HEK293 (cell line): ENCODE measurements around the gene KYAT1.

Experiments used
- CTCF ChIA-PET: fragments of 350-600 bp; formaldehyde crosslinking; extraction: SDS; loops from one replicate; lab custom pipeline; 2021; ENCODE audit warnings: antibody characterized with exemption; lab: Yijun Ruan, JAX
- POLR2A ChIA-PET: fragments of 300-600 bp; formaldehyde crosslinking; extraction: SDS; loops from one replicate; lab custom pipeline; 2020; ENCODE audit warnings: antibody characterized with exemption, inconsistent platforms; lab: Yijun Ruan, JAX
- H3K27ac ChIP-seq: fragments of 200-500 bp; sonication (Bioruptor generic); 2 replicates; pipeline ENCODE4 v1.5.1; 2014; ENCODE audit warnings: low read depth, low read length, control low read depth, inconsistent platforms; ENCODE audit errors: extremely low read depth
- H3K36me3 ChIP-seq, 2 experiments: fragments of 200-500 bp in 1 of 2; sonication (Bioruptor generic) in 1 of 2; 1 replicate in 1 of 2; 2 replicates in 1 of 2; pipeline ENCODE4 v1.5.1; 2014 to 2017; ENCODE audit warnings: inconsistent platforms in 2 of 2, low read length in 2 of 2; ENCODE audit not compliant: control insufficient read depth in 2 of 2, insufficient read depth in 1 of 2
- H3K4me1 ChIP-seq: fragments of 200-500 bp; sonication (Bioruptor generic); 2 replicates; pipeline ENCODE4 v1.5.1; 2014; ENCODE audit warnings: mild to moderate bottlenecking, low read length, inconsistent platforms; ENCODE audit not compliant: control insufficient read depth, insufficient read depth
- H3K4me3 ChIP-seq: 2 replicates; pipeline ENCODE4 v1.5.1; 2011; ENCODE audit warnings: low read depth, mild to moderate bottlenecking, control low read depth, low read length, moderate library complexity
- H3K9me3 ChIP-seq: fragments of 200-500 bp; sonication (Bioruptor generic); 2 replicates; pipeline ENCODE4 v1.5.1; 2014; ENCODE audit warnings: low read depth, low read length, inconsistent platforms; ENCODE audit not compliant: control insufficient read depth, insufficient read depth
- GLI2 ChIP-seq: fragments of 450-650 bp; formaldehyde crosslinking; IDR thresholded peaks from 2 replicates; pipeline ENCODE4; 2017; ENCODE audit warnings: missing biosample characterization, missing genetic modification characterization, low read depth, borderline replicate concordance
- GLI4 ChIP-seq: fragments of 450-650 bp; formaldehyde crosslinking; IDR thresholded peaks from 2 replicates; pipeline ENCODE4 v1.5.1; 2016; ENCODE audit warnings: missing biosample characterization, missing genetic modification characterization
- GLIS1 ChIP-seq: fragments of 450-650 bp; formaldehyde crosslinking; IDR thresholded peaks from 2 replicates; pipeline ENCODE4 v1.5.1; 2016; ENCODE audit warnings: missing biosample characterization, missing genetic modification characterization
- IKZF3 ChIP-seq: fragments of 450-650 bp; IDR thresholded peaks from 2 replicates; pipeline ENCODE4 v1.5.0; 2018; ENCODE audit warnings: missing biosample characterization, mild to moderate bottlenecking, missing genetic modification characterization, moderate library complexity
- KLF10 ChIP-seq: fragments of 450-650 bp; IDR thresholded peaks from 2 replicates; pipeline ENCODE4 v1.5.1; 2018; ENCODE audit warnings: missing biosample characterization, mild to moderate bottlenecking, missing genetic modification characterization
- MEIS1 ChIP-seq: sonication (generic); formaldehyde crosslinking; IDR thresholded peaks from 2 replicates; pipeline ENCODE4 v1.8.1; 2022; ENCODE audit warnings: missing genetic modification reagents, mild to moderate bottlenecking, borderline replicate concordance
- OVOL3 ChIP-seq: fragments of 450-650 bp; formaldehyde crosslinking; IDR thresholded peaks from 2 replicates; pipeline ENCODE4 v1.5.1; 2016; ENCODE audit warnings: missing biosample characterization, missing genetic modification characterization
- WT1 ChIP-seq: fragments of 450-650 bp; formaldehyde crosslinking; IDR thresholded peaks from 2 replicates; pipeline ENCODE4 v1.5.1; 2016; ENCODE audit warnings: missing biosample characterization, missing genetic modification characterization
- ZBTB44 ChIP-seq: fragments of 450-650 bp; IDR thresholded peaks from 2 replicates; pipeline ENCODE4 v1.5.1; 2018; ENCODE audit warnings: missing biosample characterization, mild to moderate bottlenecking, missing genetic modification characterization
- ZBTB8A ChIP-seq: fragments of 450-650 bp; formaldehyde crosslinking; IDR thresholded peaks from 2 replicates; pipeline ENCODE4 v1.5.1; 2016; ENCODE audit warnings: missing biosample characterization, missing genetic modification characterization
- ZFP69B ChIP-seq: fragments of 450-650 bp; formaldehyde crosslinking; IDR thresholded peaks from 2 replicates; pipeline ENCODE4 v1.5.1; 2016; ENCODE audit warnings: missing biosample characterization, missing genetic modification characterization
- ZNF114 ChIP-seq: fragments of 450-650 bp; formaldehyde crosslinking; IDR thresholded peaks from 2 replicates; pipeline ENCODE4 v1.5.0; 2017; ENCODE audit warnings: missing biosample characterization, missing genetic modification characterization
- ZNF132 ChIP-seq: fragments of 450-650 bp; formaldehyde crosslinking; IDR thresholded peaks from 2 replicates; pipeline ENCODE4 v1.5.1; 2017; ENCODE audit warnings: missing biosample characterization, missing genetic modification characterization, borderline replicate concordance
- ZNF184 ChIP-seq: fragments of 450-650 bp; IDR thresholded peaks from 2 replicates; pipeline ENCODE4 v1.5.1; 2018; ENCODE audit warnings: missing biosample characterization, mild to moderate bottlenecking, missing genetic modification characterization
- ZNF23 ChIP-seq: fragments of 450-650 bp; formaldehyde crosslinking; IDR thresholded peaks from 2 replicates; pipeline ENCODE4 v1.5.1; 2016; ENCODE audit warnings: missing biosample characterization, missing genetic modification characterization, borderline replicate concordance
- ZNF26 ChIP-seq: fragments of 450-650 bp; formaldehyde crosslinking; IDR thresholded peaks from 2 replicates; pipeline ENCODE4 v1.5.1; 2016; ENCODE audit warnings: missing biosample characterization, missing genetic modification characterization
- ZNF274 ChIP-seq, 2 experiments: fragments of 200-500 bp in 1 of 2; fragments of 450-650 bp in 1 of 2; sonication (Bioruptor generic) in 1 of 2; formaldehyde crosslinking in 1 of 2; IDR thresholded peaks; 2 replicates each; pipeline versions ENCODE4 v1.5.1 to v1.6.1; 2014 to 2016; ENCODE audit warnings: borderline replicate concordance in 1 of 2, inconsistent platforms in 1 of 2, low read length in 1 of 2, missing biosample characterization in 1 of 2, missing genetic modification characterization in 1 of 2
- ZNF280C ChIP-seq: fragments of 450-650 bp; formaldehyde crosslinking; IDR thresholded peaks from 2 replicates; pipeline ENCODE4 v1.5.1; 2016; ENCODE audit warnings: missing biosample characterization, missing genetic modification characterization
- ZNF311 ChIP-seq: fragments of 450-650 bp; formaldehyde crosslinking; IDR thresholded peaks from 2 replicates; pipeline ENCODE4 v1.5.1; 2017; ENCODE audit warnings: missing biosample characterization, missing genetic modification characterization, borderline replicate concordance
- ZNF426 ChIP-seq: fragments of 450-650 bp; formaldehyde crosslinking; IDR thresholded peaks from 2 replicates; pipeline ENCODE4 v1.5.1; 2017; ENCODE audit warnings: missing biosample characterization, missing genetic modification characterization, mild to moderate bottlenecking, inconsistent platforms, moderate library complexity
- ZNF510 ChIP-seq: fragments of 450-650 bp; formaldehyde crosslinking; IDR thresholded peaks from 2 replicates; pipeline ENCODE4 v1.5.1; 2018; ENCODE audit warnings: mild to moderate bottlenecking, missing genetic modification characterization, missing biosample characterization; ENCODE audit not compliant: insufficient replicate concordance
- ZNF561 ChIP-seq: fragments of 450-650 bp; IDR thresholded peaks from 2 replicates; pipeline ENCODE4 v1.5.1; 2018; ENCODE audit warnings: missing biosample characterization, missing genetic modification characterization, borderline replicate concordance
- ZNF571 ChIP-seq: fragments of 450-650 bp; formaldehyde crosslinking; IDR thresholded peaks from 2 replicates; pipeline ENCODE4 v1.5.0; 2017; ENCODE audit warnings: missing biosample characterization, missing genetic modification characterization
- ZNF654 ChIP-seq: fragments of 450-650 bp; formaldehyde crosslinking; IDR thresholded peaks from 2 replicates; pipeline ENCODE4 v1.5.1; 2016; ENCODE audit warnings: low read depth, missing biosample characterization, missing genetic modification characterization
- ZNF830 ChIP-seq: fragments of 450-650 bp; IDR thresholded peaks from 2 replicates; pipeline ENCODE4 v1.5.0; 2018; ENCODE audit warnings: missing biosample characterization, missing genetic modification characterization, low read depth, mild to moderate bottlenecking, moderate library complexity
- ZXDB ChIP-seq: fragments of 450-650 bp; formaldehyde crosslinking; IDR thresholded peaks from 2 replicates; pipeline ENCODE4 v1.5.1; 2016; ENCODE audit warnings: missing biosample characterization, missing genetic modification characterization
- TF ChIP-seq, protein P1 (sequence below): fragments of 450-650 bp; formaldehyde crosslinking; IDR thresholded peaks from 2 replicates; pipeline ENCODE4 v1.5.1; 2016; ENCODE audit warnings: missing biosample characterization, missing genetic modification characterization, borderline replicate concordance
- TF ChIP-seq, protein P2 (sequence below): fragments of 450-650 bp; formaldehyde crosslinking; IDR thresholded peaks from 2 replicates; pipeline ENCODE4 v1.5.1; 2016; ENCODE audit warnings: missing biosample characterization, missing genetic modification characterization

KYAT1 gene

DNA sequence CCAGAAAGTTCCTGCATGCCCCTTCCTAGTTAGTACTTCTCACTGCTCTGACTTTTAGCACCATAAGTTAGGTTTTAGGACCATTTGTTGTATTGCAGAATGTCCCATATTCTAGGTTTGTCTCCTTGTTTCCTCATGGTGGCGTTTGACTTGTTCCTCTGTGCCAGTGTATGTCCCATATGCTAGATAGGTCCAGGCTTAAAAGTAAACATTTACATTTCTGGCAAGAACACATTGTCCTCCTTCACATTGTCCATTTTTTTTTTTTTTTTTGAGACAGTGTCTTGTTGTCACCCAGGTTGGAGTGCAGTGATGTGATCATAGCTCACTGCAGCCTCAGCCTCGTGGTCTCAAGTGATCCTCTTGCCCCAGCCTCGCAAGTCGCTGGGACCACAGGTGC is 79.3 kb downstream of the KYAT1 start:
- ChIA-PET POLR2A (interaction anchor here (0.6 to 0.7 kb wide), 2 partner anchors 16 to 412 kb away, joined by 3 read pairs; no protein-coding TSS in a partner anchor), CTCF (interaction anchor here (0.5 to 0.6 kb wide), 2 partner anchors 9 to 557 kb away, joined by 3 read pairs; no protein-coding TSS in a partner anchor)
- no peak for TF ChIP-seq ZNF23 (tag by site-specific recombination)
- TF ChIP-seq MEIS1 (CRISPR knock-in tag), result no peak
- TF ChIP-seq ZNF280C (tag by site-specific recombination), result no peak
- TF ChIP-seq GLI4 (tag by site-specific recombination), result no peak
- no peak for TF ChIP-seq ZFP69B
- no peak for TF ChIP-seq ZNF510 (tag by site-specific recombination)
- TF ChIP-seq IKZF3 (tag by site-specific recombination), result no peak
- TF ChIP-seq WT1 (tag by site-specific recombination), result no peak
- TF ChIP-seq, protein P1, sequence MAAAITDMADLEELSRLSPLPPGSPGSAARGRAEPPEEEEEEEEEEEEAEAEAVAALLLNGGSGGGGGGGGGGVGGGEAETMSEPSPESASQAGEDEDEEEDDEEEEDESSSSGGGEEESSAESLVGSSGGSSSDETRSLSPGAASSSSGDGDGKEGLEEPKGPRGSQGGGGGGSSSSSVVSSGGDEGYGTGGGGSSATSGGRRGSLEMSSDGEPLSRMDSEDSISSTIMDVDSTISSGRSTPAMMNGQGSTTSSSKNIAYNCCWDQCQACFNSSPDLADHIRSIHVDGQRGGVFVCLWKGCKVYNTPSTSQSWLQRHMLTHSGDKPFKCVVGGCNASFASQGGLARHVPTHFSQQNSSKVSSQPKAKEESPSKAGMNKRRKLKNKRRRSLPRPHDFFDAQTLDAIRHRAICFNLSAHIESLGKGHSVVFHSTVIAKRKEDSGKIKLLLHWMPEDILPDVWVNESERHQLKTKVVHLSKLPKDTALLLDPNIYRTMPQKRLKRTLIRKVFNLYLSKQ, result no peak
- no peak for TF ChIP-seq ZNF132
- TF ChIP-seq ZNF114 (tag by site-specific recombination), result no peak
- no peak for TF ChIP-seq ZNF571
- TF ChIP-seq, all 188 proteins: peak for 0
- H3K36me3 ChIP-seq, result peaks cover 8 to 82% of the 10 kb centered on the region in 2 experiments; a peak in 2 of 3 replicates
- H3K4me3 ChIP-seq, result no peak overlapping the region
- no peak overlapping the region for H3K27ac ChIP-seq
- no peaks in the 10 kb centered on the region for H3K4me1 ChIP-seq
- H3K9me3 ChIP-seq, result no peaks in the 10 kb centered on the region

- no peaks in the 10 kb centered on the region for H3K4me1 ChIP-seq
- POLR2A ChIA-PET, result interaction anchor here (2.2 kb wide), 1 partner anchor 19 kb away, joined by 10 read pairs; the partner anchor contains the start of gene ENDOG
- TF ChIP-seq ZNF132 (no peak), ZBTB44 (tag by site-specific recombination) (no peak), OVOL3 (no peak), GLIS1 (tag by site-specific recombination) (no peak), ZBTB8A (tag by site-specific recombination) (no peak), ZNF426 (tag by site-specific recombination) (no peak), ZNF311 (tag by site-specific recombination) (no peak), GLI2 (no peak), KLF10 (no peak), ZNF274 (IDR thresholded peaks at IDR 0.05; ENCODE audit: low read length) (no peak), ZNF274 (tag by site-specific recombination; IDR thresholded peaks at IDR 0.05; ENCODE audit: borderline replicate concordance) (no peak), ZNF654 (no peak), ZNF26 (tag by site-specific recombination) (no peak), ZNF830 (tag by site-specific recombination) (no peak), ZNF184 (tag by site-specific recombination) (no peak), ZNF561 (tag by site-specific recombination) (no peak), ZXDB (tag by site-specific recombination) (no peak)
- TF ChIP-seq, protein P2, sequence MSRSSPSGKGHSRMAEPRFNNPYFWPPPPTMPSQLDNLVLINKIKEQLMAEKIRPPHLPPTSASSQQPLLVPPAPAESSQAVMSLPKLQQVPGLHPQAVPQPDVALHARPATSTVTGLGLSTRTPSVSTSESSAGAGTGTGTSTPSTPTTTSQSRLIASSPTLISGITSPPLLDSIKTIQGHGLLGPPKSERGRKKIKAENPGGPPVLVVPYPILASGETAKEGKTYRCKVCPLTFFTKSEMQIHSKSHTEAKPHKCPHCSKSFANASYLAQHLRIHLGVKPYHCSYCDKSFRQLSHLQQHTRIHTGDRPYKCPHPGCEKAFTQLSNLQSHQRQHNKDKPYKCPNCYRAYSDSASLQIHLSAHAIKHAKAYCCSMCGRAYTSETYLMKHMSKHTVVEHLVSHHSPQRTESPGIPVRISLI (tag by site-specific recombination), result no peak
These were observed 81.7 kb downstream of the KYAT1 start for GRCh38 chr9:128800061-128800460.

More at GRCh38 chr9:128800061-128800460, 81.7 kb downstream of the KYAT1 start:
- peaks cover 8 to 69% of the 10 kb centered on the region in 2 experiments; a peak in 2 of 3 replicates for H3K36me3 ChIP-seq
- no peak overlapping the region for H3K27ac ChIP-seq
- H3K4me3 ChIP-seq, result no peak overlapping the region
- no peaks in the 10 kb centered on the region for H3K9me3 ChIP-seq
- CTCF ChIA-PET, result interaction anchor here (0.6 to 1.4 kb wide), 2 partner anchors 18 to 611 kb away, joined by 5 read pairs; partner anchors contain the start of gene ENDOG
